PC-9 (cell line): ENCODE results near the gene ADORA2A. TPM values are rescaled to one million over a fixed set of nuclear protein-coding genes. Genes with fewer than 3 reads are reported as not detected.

ENCODE experiments used
- BruUV-seq: library from RNA; stranded (reverse); fragments of 400-500 nt; replicated peaks from 2 replicates; lab custom pipeline; 2021; lab: Mats Ljungman, UMichigan
- CTCF ChIA-PET: fragments of 300-600 bp; sonication (Branson Sonifier 250); formaldehyde crosslinking; loops from one replicate; lab custom pipeline; 2022; ENCODE audit warnings: antibody characterized with exemption; lab: Charles Lee
- POLR2A ChIA-PET: fragments of 300-600 bp; sonication (Branson Sonifier 250); formaldehyde crosslinking; loops from one replicate; lab custom pipeline; 2022; ENCODE audit warnings: antibody characterized with exemption; ENCODE audit not compliant: unreplicated experiment; lab: Charles Lee
- DNase-seq, 2 experiments: peaks; one replicate each; pipeline versions ENCODE4 v3.0.0 to v3.0.0-alpha.2; 2015 to 2022; ENCODE audit warnings: mixed read lengths in 1 of 2
- H2AFZ ChIP-seq: fragments of 200-600 bp; sonication (generic); 2 replicates; pipeline ENCODE4 v1.8.1; 2017; ENCODE audit warnings: antibody characterized with exemption
- H3F3A ChIP-seq: fragments of 200-600 bp; sonication (generic); 2 replicates; pipeline ENCODE4 v1.8.1; 2017; ENCODE audit warnings: antibody characterized with exemption, mild to moderate bottlenecking, low read depth; ENCODE audit not compliant: insufficient read depth
- H3K27ac ChIP-seq: fragments of 200-600 bp; sonication (generic); 2 replicates; pipeline ENCODE4 v1.6.1; 2016; ENCODE audit warnings: mixed run types
- H3K27me3 ChIP-seq: fragments of 200-600 bp; sonication (generic); 2 replicates; pipeline ENCODE4 v1.6.1; 2016; ENCODE audit warnings: low read depth, mixed run types; ENCODE audit not compliant: insufficient read depth
- H3K36me3 ChIP-seq: fragments of 200-600 bp; sonication (generic); 2 replicates; pipeline ENCODE4 v1.6.1; 2016; ENCODE audit warnings: low read depth, mixed run types
- H3K4me1 ChIP-seq: fragments of 200-600 bp; sonication (generic); replicated peaks from 2 replicates; pipeline ENCODE4 v1.6.1; 2016; ENCODE audit warnings: mixed run types; ENCODE audit not compliant: insufficient read depth
- H3K4me2 ChIP-seq: fragments of 200-600 bp; sonication (generic); 2 replicates; pipeline ENCODE4 v1.6.1; 2017; ENCODE audit warnings: mixed run types
- H3K4me3 ChIP-seq: fragments of 200-600 bp; sonication (generic); 2 replicates; pipeline ENCODE4 v1.6.1; 2016; ENCODE audit warnings: mixed run types
- H3K79me2 ChIP-seq: fragments of 200-600 bp; sonication (generic); 2 replicates; pipeline ENCODE4 v1.6.1; 2017; ENCODE audit warnings: low read depth, mixed run types
- H3K9me2 ChIP-seq: fragments of 200-600 bp; sonication (generic); 2 replicates; pipeline ENCODE4 v1.8.1; 2017; ENCODE audit warnings: mild to moderate bottlenecking; ENCODE audit not compliant: insufficient read depth
- H3K9me3 ChIP-seq: fragments of 200-600 bp; sonication (generic); 2 replicates; pipeline ENCODE4 v1.8.1; 2016; ENCODE audit warnings: low read depth; ENCODE audit not compliant: insufficient read depth
- H4K20me1 ChIP-seq: fragments of 200-600 bp; sonication (generic); 2 replicates; pipeline ENCODE4 v1.8.1; 2017; ENCODE audit not compliant: insufficient read depth
- EZH2 ChIP-seq: fragments of 200-600 bp; sonication (generic); IDR thresholded peaks from 2 replicates; pipeline ENCODE4 v1.8.0; 2017; ENCODE audit warnings: antibody characterized with exemption, low read depth
- intact Hi-C: fragments of 100-400 bp; cut with micrococcal nuclease; formaldehyde crosslinking; loops from one replicate; pipeline ENCODE4 v1.10.0; 2022; ENCODE audit not compliant: unreplicated experiment
- total RNA-seq: library from RNA; stranded (reverse); gene quantifications from 2 replicates; pipeline ENCODE4 v1.2.3, GENCODE V29; 2021
- TF ChIP-seq, protein P1 (sequence below): fragments of 200-600 bp; sonication (generic); conservative IDR thresholded peaks from 2 replicates; pipeline ENCODE4 v1.6.1; 2017; ENCODE audit warnings: mixed run types, antibody characterized with exemption, mild to moderate bottlenecking, moderate library complexity

The ADORA2A gene
- total RNA-seq, 1 experiment from 2014 or later = 1.8 TPM

DNA sequence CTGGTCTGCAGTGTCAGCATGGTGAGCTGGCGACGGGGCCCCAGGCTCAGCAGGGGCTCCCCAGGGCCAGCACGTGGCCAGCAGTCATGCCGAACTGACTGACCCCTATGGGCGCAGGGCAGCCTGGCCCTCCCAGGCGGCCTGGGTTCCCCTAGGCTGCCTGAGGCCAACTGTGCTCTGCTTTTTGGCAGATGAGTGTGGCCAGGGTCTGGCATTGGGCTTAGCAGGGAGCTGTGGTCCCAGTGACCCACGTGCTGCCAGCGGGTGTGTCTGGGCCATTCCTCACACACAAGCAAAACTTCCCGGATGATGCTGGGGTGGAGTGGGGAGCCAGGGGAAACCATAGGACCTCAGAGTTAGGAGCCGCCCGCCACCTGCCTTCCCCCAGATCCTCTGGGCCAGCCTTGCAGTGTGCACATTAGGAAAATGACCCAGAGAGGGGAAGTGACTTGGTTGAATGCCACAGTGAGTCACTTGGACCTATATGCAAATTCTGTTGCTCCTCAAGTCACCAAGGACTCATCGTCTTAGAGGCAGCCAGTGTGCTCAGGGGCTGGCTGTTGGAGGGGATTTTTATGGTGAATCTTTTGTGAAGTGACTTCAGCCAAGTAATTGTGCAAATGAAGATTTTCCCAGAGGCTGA is 6.5 kb downstream of the ADORA2A start:
- no peaks in the 10 kb centered on the region for H3K9me3 ChIP-seq
- no peaks in the 10 kb centered on the region for H3K27me3 ChIP-seq
- H3K4me1 ChIP-seq = peaks cover 17% of the 10 kb centered on the region
- CTCF ChIA-PET = no interaction called here
- H3K36me3 ChIP-seq = no peaks in the 10 kb centered on the region
- peak in 1 of 2 experiments; percentile 50 for DNase-seq
- H3K4me2 ChIP-seq = no peak overlapping the region
- H2AFZ ChIP-seq = no peak overlapping the region
- peaks cover 13% of the 10 kb centered on the region; the same call in 1 of the 2 replicates for H3F3A ChIP-seq
- no TSS peak for BruUV-seq
- TF ChIP-seq EZH2 = no peak
- TF ChIP-seq, protein P1, sequence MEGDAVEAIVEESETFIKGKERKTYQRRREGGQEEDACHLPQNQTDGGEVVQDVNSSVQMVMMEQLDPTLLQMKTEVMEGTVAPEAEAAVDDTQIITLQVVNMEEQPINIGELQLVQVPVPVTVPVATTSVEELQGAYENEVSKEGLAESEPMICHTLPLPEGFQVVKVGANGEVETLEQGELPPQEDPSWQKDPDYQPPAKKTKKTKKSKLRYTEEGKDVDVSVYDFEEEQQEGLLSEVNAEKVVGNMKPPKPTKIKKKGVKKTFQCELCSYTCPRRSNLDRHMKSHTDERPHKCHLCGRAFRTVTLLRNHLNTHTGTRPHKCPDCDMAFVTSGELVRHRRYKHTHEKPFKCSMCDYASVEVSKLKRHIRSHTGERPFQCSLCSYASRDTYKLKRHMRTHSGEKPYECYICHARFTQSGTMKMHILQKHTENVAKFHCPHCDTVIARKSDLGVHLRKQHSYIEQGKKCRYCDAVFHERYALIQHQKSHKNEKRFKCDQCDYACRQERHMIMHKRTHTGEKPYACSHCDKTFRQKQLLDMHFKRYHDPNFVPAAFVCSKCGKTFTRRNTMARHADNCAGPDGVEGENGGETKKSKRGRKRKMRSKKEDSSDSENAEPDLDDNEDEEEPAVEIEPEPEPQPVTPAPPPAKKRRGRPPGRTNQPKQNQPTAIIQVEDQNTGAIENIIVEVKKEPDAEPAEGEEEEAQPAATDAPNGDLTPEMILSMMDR = no peak
- H3K79me2 ChIP-seq = no peaks in the 10 kb centered on the region
- H3K9me2 ChIP-seq = no peaks in the 10 kb centered on the region
- H3K4me3 ChIP-seq = no peak overlapping the region
- H4K20me1 ChIP-seq = no peaks in the 10 kb centered on the region
- POLR2A ChIA-PET = no interaction called here
- intact Hi-C loops = no loop called here
- no peak overlapping the region for H3K27ac ChIP-seq

DNA sequence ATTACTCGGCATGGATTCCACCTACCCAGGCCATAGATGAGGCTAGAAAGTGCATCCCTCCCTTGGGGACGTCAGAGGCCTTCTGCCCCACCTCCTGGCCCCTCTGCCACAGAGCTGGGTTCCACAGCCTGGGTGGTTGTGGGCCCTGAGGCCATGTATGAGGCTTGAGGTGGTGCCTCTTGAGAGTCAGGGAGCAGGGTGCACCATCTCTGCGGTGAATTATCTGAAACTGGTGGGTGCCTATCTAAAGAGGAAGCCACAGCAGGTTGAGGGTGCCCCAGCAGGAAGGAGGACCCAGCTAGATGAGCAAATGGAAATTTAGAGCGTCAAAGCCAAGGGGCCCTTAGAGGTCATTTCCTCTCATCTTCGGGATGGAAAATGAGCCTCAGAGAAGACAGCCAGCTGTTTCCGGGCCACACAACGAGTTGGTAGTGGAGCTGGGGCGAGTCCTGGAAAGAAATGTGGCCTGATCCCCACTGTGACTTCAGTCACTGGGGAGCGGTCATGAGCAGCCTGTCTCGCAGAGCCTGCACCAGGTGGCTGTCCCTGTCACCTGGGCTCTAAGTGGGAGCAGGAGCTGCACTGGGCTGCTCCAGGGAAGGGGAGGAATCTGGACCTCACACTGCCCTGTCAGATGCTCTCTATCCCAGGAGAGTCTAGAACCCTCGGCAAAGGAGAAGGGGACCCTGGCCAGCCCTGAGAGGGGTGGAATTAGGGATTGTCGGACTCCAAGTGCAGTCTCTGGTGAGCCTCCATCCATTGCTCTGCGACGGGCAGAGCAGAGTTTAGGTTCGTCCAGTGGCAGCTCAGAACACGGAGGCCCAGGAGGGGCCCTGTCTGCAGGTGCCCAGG is 7.3 kb downstream of the ADORA2A start:
- Histone ChIP-seq H3K9me3 (no peaks in the 10 kb centered on the region), H2AFZ (no peak overlapping the region), H3K4me1 (peaks cover 17% of the 10 kb centered on the region), H3K4me3 (no peak overlapping the region), H3K36me3 (no peaks in the 10 kb centered on the region), H3K27ac (no peak overlapping the region), H4K20me1 (no peaks in the 10 kb centered on the region), H3K4me2 (no peak overlapping the region), H3K79me2 (no peaks in the 10 kb centered on the region), H3K9me2 (no peaks in the 10 kb centered on the region), H3F3A (peaks cover 13% of the 10 kb centered on the region; the same call in 1 of the 2 replicates), H3K27me3 (no peaks in the 10 kb centered on the region)
- BruUV-seq = no TSS peak
- intact Hi-C loops = no loop called here
- ChIA-PET POLR2A (no interaction called here), CTCF (no interaction called here)
- TF ChIP-seq, protein P1 = no peak
- no peak for TF ChIP-seq EZH2
- no peak for DNase-seq

DNA sequence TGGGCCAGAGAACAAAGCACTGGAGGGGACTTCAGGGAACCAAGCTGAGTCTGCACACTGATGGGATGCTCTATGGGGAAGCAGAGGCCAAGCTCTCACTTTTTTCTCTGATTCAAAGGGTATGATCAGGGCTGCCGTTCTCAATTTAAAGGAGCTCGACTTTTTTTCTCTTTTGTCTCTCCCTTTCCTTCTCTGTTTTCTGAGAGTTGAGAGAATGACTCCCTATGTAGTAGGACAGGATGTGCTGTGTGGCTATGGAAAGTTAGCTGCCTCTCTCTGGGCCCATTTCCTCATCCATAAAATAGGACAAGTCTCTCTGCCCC is 7.9 kb downstream of the ADORA2A start:
- Histone ChIP-seq H3K36me3 (no peaks in the 10 kb centered on the region), H2AFZ (no peak overlapping the region), H3F3A (peaks cover 13% of the 10 kb centered on the region; the same call in 1 of the 2 replicates), H4K20me1 (no peaks in the 10 kb centered on the region), H3K9me3 (no peaks in the 10 kb centered on the region), H3K27ac (no peak overlapping the region), H3K27me3 (no peaks in the 10 kb centered on the region), H3K4me3 (no peak overlapping the region), H3K9me2 (no peaks in the 10 kb centered on the region), H3K4me1 (peaks cover 17% of the 10 kb centered on the region), H3K79me2 (no peaks in the 10 kb centered on the region), H3K4me2 (no peak overlapping the region)
- ChIA-PET POLR2A (no interaction called here), CTCF (no interaction called here)
- DNase-seq = no peak
- intact Hi-C loops = no loop called here
- TF ChIP-seq EZH2 = no peak
- TF ChIP-seq, protein P1 = no peak
- BruUV-seq = no TSS peak
